IMR-90 (cell line): ENCODE data around the gene RNH1. TPM values are rescaled to one million over a fixed set of nuclear protein-coding genes. Genes with fewer than 3 reads are reported as not detected.

Experiments
- ATAC-seq: fragments of 200-7000 bp; cut with Tn5 transposase; 2 replicates; pipeline ENCODE4 v1.9.1; 2020; ENCODE audit warnings: low read depth, mild to moderate bottlenecking, moderate library complexity
- BruUV-seq: library from RNA; stranded (reverse); fragments of 400-500 nt; replicated peaks from 2 replicates; lab custom pipeline; 2021; lab: Mats Ljungman, UMichigan
- CTCF ChIA-PET: fragments of 300-600 bp; formaldehyde crosslinking; extraction: SDS; loops from one replicate; lab custom pipeline; 2021; ENCODE audit warnings: antibody characterized with exemption; lab: Yijun Ruan, JAX
- POLR2A ChIA-PET: fragments of 300-600 bp; sonication (Branson Sonifier 250); formaldehyde crosslinking; loops from one replicate; lab custom pipeline; 2022; ENCODE audit warnings: antibody characterized with exemption; ENCODE audit not compliant: unreplicated experiment; lab: Charles Lee
- DNase-seq: peaks from one replicate; pipeline ENCODE4 v3.0.0; 2013
- H2AFZ ChIP-seq: replicated peaks from 2 replicates; pipeline ENCODE3; 2013; ENCODE audit warnings: low read length, mild to moderate bottlenecking; ENCODE audit not compliant: poor library complexity
- H2AK5ac ChIP-seq: 2 replicates; pipeline ENCODE4 v1.6.1; 2013; ENCODE audit warnings: low read depth, low read length, inconsistent platforms
- H2AK9ac ChIP-seq: replicated peaks from 2 replicates; pipeline ENCODE3; 2013; ENCODE audit warnings: mild to moderate bottlenecking, low read depth, low read length, moderate library complexity; ENCODE audit not compliant: poor library complexity
- H2BK120ac ChIP-seq: 2 replicates; pipeline ENCODE4 v1.6.1; 2013; ENCODE audit warnings: low read depth, low read length, inconsistent platforms
- H2BK15ac ChIP-seq: 3 replicates; pipeline ENCODE4 v1.6.1; 2013; ENCODE audit warnings: low read depth, low read length, inconsistent platforms
- H2BK20ac ChIP-seq: 2 replicates; pipeline ENCODE4 v1.6.1; 2013; ENCODE audit warnings: low read depth, mild to moderate bottlenecking, inconsistent platforms, low read length, moderate library complexity
- H2BK5ac ChIP-seq: 2 replicates; pipeline ENCODE4 v1.6.1; 2013; ENCODE audit warnings: mild to moderate bottlenecking, low read depth, low read length, inconsistent platforms; ENCODE audit not compliant: poor library complexity, severe bottlenecking
- H3K14ac ChIP-seq: replicated peaks from 2 replicates; pipeline ENCODE4 v1.6.1; 2013; ENCODE audit warnings: low read depth, low read length, inconsistent platforms
- H3K18ac ChIP-seq: 2 replicates; pipeline ENCODE4 v1.6.1; 2013; ENCODE audit warnings: low read depth, low read length, control low read depth
- H3K23ac ChIP-seq: 2 replicates; pipeline ENCODE4 v1.6.1; 2013; ENCODE audit warnings: low read depth, low read length, inconsistent platforms
- H3K27ac ChIP-seq: 2 replicates; pipeline ENCODE4 v1.5.1; 2013; ENCODE audit warnings: mild to moderate bottlenecking, control low read depth, low read length; ENCODE audit not compliant: insufficient read depth
- H3K27me3 ChIP-seq: 2 replicates; pipeline ENCODE4 v1.6.1; 2013; ENCODE audit warnings: low read length; ENCODE audit not compliant: control insufficient read depth, insufficient read depth
- H3K36me3 ChIP-seq: 2 replicates; pipeline ENCODE4 v1.6.1; 2013; ENCODE audit warnings: low read length, mixed read lengths; ENCODE audit not compliant: control insufficient read depth, insufficient read depth
- H3K4ac ChIP-seq: 2 replicates; pipeline ENCODE4 v1.6.1; 2013; ENCODE audit warnings: low read depth, low read length, inconsistent platforms
- H3K4me1 ChIP-seq: 2 replicates; pipeline ENCODE4 v1.6.1; 2013; ENCODE audit warnings: low read length, mixed read lengths; ENCODE audit not compliant: control insufficient read depth, insufficient read depth
- H3K4me2 ChIP-seq: 2 replicates; pipeline ENCODE4 v1.6.1; 2013; ENCODE audit warnings: low read depth, mild to moderate bottlenecking, control low read depth, low read length, moderate library complexity
- H3K4me3 ChIP-seq: 2 replicates; pipeline ENCODE4 v1.5.1; 2013; ENCODE audit warnings: low read depth, mild to moderate bottlenecking, control low read depth, low read length, moderate library complexity; ENCODE audit not compliant: insufficient read depth
- H3K56ac ChIP-seq: 2 replicates; pipeline ENCODE4 v1.6.1; 2013; ENCODE audit warnings: low read length, inconsistent platforms; ENCODE audit not compliant: insufficient read depth; ENCODE audit errors: extremely low read depth
- H3K79me1 ChIP-seq, 2 experiments: 2 replicates each; pipeline ENCODE4 v1.6.1; 2013; ENCODE audit warnings: low read length in 2 of 2, inconsistent platforms in 1 of 2, low read depth in 1 of 2
- H3K9ac ChIP-seq: 2 replicates; pipeline ENCODE4 v1.6.1; 2013; ENCODE audit warnings: low read depth, low read length, control low read depth
- H3K9me1 ChIP-seq: 2 replicates; pipeline ENCODE4 v1.6.1; 2013; ENCODE audit warnings: low read length, inconsistent platforms; ENCODE audit not compliant: insufficient read depth
- H3K9me3 ChIP-seq: 2 replicates; pipeline ENCODE4 v1.6.1; 2013; ENCODE audit warnings: low read length; ENCODE audit not compliant: control insufficient read depth, insufficient read depth
- H4K20me1 ChIP-seq: 2 replicates; pipeline ENCODE4 v1.6.1; 2013; ENCODE audit warnings: low read length, inconsistent platforms; ENCODE audit not compliant: insufficient read depth
- H4K5ac ChIP-seq: 2 replicates; pipeline ENCODE4 v1.6.1; 2013; ENCODE audit warnings: mild to moderate bottlenecking, low read depth, low read length, control low read depth
- H4K8ac ChIP-seq, 2 experiments: 2 replicates each; pipeline ENCODE4 v1.6.1; 2013; ENCODE audit warnings: low read depth in 2 of 2, low read length in 2 of 2, control low read depth in 1 of 2, inconsistent platforms in 1 of 2
- H4K91ac ChIP-seq: 2 replicates; pipeline ENCODE4 v1.6.1; 2013; ENCODE audit warnings: low read depth, low read length, inconsistent platforms; ENCODE audit not compliant: insufficient read depth
- CEBPB ChIP-seq: IDR thresholded peaks from 2 replicates; pipeline ENCODE4 v1.6.1; 2012; ENCODE audit warnings: low read depth, low read length, improper control_type of control experiment
- ELK1 ChIP-seq: fragments of 150-350 bp; IDR thresholded peaks from 2 replicates; pipeline ENCODE4 v1.6.1; 2016; ENCODE audit warnings: low read depth, mild to moderate bottlenecking, low read length, moderate library complexity, borderline replicate concordance
- MAFK ChIP-seq: IDR thresholded peaks from 2 replicates; pipeline ENCODE4 v1.6.1; 2012; ENCODE audit warnings: low read depth, low read length, improper control_type of control experiment
- NFE2L2 ChIP-seq: fragments of 150-350 bp; IDR thresholded peaks from 2 replicates; pipeline ENCODE4 v1.6.1; 2016; ENCODE audit warnings: low read depth, mild to moderate bottlenecking, low read length
- WGBS, 2 experiments: methylation state at CpG; one replicate each; pipeline versions ENCODE4 v1.1.5 to v1.1.7; 2013; ENCODE audit warnings: missing lambda C conversion rate in 2 of 2; ENCODE audit not compliant: insufficient read length in 1 of 2; ENCODE audit errors: extremely low coverage in 2 of 2; 5-methylcytosine and 5-hydroxymethylcytosine counted together
- dilution Hi-C: fragments of 300-500 bp; cut with HindIII; formaldehyde crosslinking; loops from one replicate; pipeline ENCODE4 v1.14.3; 2018; ENCODE audit warnings: low sequenced_read_pairs; ENCODE audit not compliant: unreplicated experiment
- in situ Hi-C: fragments of 300-500 bp; cut with MboI; formaldehyde crosslinking; loops from 3 replicates; pipeline ENCODE4 v1.14.3; 2019; ENCODE audit warnings: low sequenced_read_pairs, inconsistent platforms, mixed read lengths
- intact Hi-C: fragments of 100-400 bp; cut with micrococcal nuclease; formaldehyde crosslinking; loops from 2 replicates; pipeline ENCODE4 v1.10.0; 2022
- polyA plus RNA-seq, 3 experiments: library from polyadenylated mRNA; depleted of rRNA; stranded (reverse); fragments of >200 nt; gene quantifications; 2 replicates each; pipeline ENCODE4 v1.2.3, GENCODE V29; 2012; ENCODE audit warnings: low replicate concordance in 1 of 3
- total RNA-seq: library from RNA; depleted of rRNA; stranded (reverse); fragments of >200 nt; gene quantifications from 2 replicates; pipeline ENCODE4 v1.2.3, GENCODE V29; 2012

The RNH1 gene
- total and polyA plus RNA-seq, 2 of the 4 experiments (the other 2 are of a cell fraction), result 138 to 247 TPM

- Histone ChIP-seq H3K23ac (no peak overlapping the region), H4K91ac (no peak overlapping the region), H3K36me3 (peaks cover 24% of the 10 kb centered on the region; the same call in 1 of the 2 replicates), H3K56ac (no peak overlapping the region), H3K4me3 (no peak overlapping the region), H3K18ac (no peak overlapping the region), H3K9me1 (no peaks in the 10 kb centered on the region), H3K79me1 (peaks cover 0 to 15% of the 10 kb centered on the region in 2 experiments; a peak in 3 of 4 replicates), H3K9me3 (no peaks in the 10 kb centered on the region), H2AK9ac (peak overlapping the region; percentile 42), H2BK15ac (no peak overlapping the region), H2BK20ac (no peak overlapping the region), H3K4ac (no peak overlapping the region), H3K27me3 (no peaks in the 10 kb centered on the region), H4K20me1 (peaks cover 16% of the 10 kb centered on the region), H2AK5ac (no peak overlapping the region), H3K4me1 (0 out of 2 replicates have a peak, but pooled peaks cover 2% of the 10 kb centered on the region), H2BK120ac (no peak overlapping the region), H3K27ac (no peak overlapping the region), H4K8ac (no peak overlapping the region), H4K5ac (no peak overlapping the region), H2BK5ac (no peak overlapping the region), H3K14ac (no peak overlapping the region), H3K4me2 (no peak overlapping the region), H2AFZ (peak overlapping the region; percentile 43), H3K9ac (no peak overlapping the region)
- ATAC-seq (no peak; the same call in 1 of the 2 replicates), DNase-seq (no peak)
- 66% methylated on average over 10 of the region's 29 CpGs; no CpG with 5 or more reads in 1 of the 2 experiments for WGBS, 2 experiments
- intact Hi-C loops, result no loop called here
- dilution Hi-C loops, result no loop called here
- BruUV-seq, result no TSS peak
- CTCF ChIA-PET, result interaction anchor here (1.0 kb wide), 1 partner anchor 10 kb away, joined by 3 read pairs; no protein-coding TSS in a partner anchor
- in situ Hi-C loops, result no loop called here
- TF ChIP-seq CEBPB (no peak), MAFK (no peak), ELK1 (no peak), NFE2L2 (no peak)
- POLR2A ChIA-PET, result no interaction called here
Measured at GRCh38 chr11:528815-529727, 22.0 kb upstream of the RNH1 start.
